ENCODE results near the gene MLPH.

Gene MLPH

GRCh38 chr2:237549216-237549615 lies 62.2 kb downstream of the MLPH start:
- DNase-seq, result no peak

GRCh38 chr2:237549643-237550415 lies 62.8 kb downstream of the MLPH start:
- DNase-seq, result no peak

GRCh38 chr2:237551071-237551574 lies 64.1 kb downstream of the MLPH start:
- no peak for DNase-seq

GRCh38 chr2:237552908-237553307 lies 65.9 kb downstream of the MLPH start:
- DNase-seq, result no peak

GRCh38 chr2:237553948-237554347 lies 66.9 kb downstream of the MLPH start:
- DNase-seq, result no peak

GRCh38 chr2:237555560-237555959 lies 68.5 kb downstream of the MLPH start:
- DNase-seq, result no peak

GRCh38 chr2:237556773-237557632 lies 70.0 kb downstream of the MLPH start:
- DNase-seq, result no peak

GRCh38 chr2:237557633-237558015 lies 70.6 kb downstream of the MLPH start:
- no peak for DNase-seq

GRCh38 chr2:237558961-237559641 lies 72.0 kb downstream of the MLPH start:
- DNase-seq, result no peak

- no peak for DNase-seq
Observed at GRCh38 chr2:237561221-237561620, 74.2 kb downstream of the MLPH start.

- no peak for DNase-seq
Observed at GRCh38 chr2:237563816-237564215, 76.8 kb downstream of the MLPH start.

- no peak for DNase-seq
Observed at GRCh38 chr2:237564526-237565131, 77.6 kb downstream of the MLPH start.

GRCh38 chr2:237565974-237566373 lies 78.9 kb downstream of the MLPH start:
- DNase-seq, result no peak

GRCh38 chr2:237566401-237567235 lies 79.6 kb downstream of the MLPH start, which contains the start of gene PRLH:
PRLH (plus strand) TSS chr2:237566574; CDS start chr2:237566574, 0 bp downstream.
- no peak for DNase-seq

- DNase-seq, result no peak
Observed at GRCh38 chr2:237567276-237568029, 80.4 kb downstream of the MLPH start.

GRCh38 chr2:237568121-237568660 lies 81.1 kb downstream of the MLPH start:
- no peak for DNase-seq

GRCh38 chr2:237569041-237569440 lies 82.0 kb downstream of the MLPH start:
- no peak for DNase-seq

GRCh38 chr2:237569896-237570295 lies 82.8 kb downstream of the MLPH start:
- DNase-seq, result no peak

- DNase-seq, result no peak
Observed at GRCh38 chr2:237570776-237571335, 83.8 kb downstream of the MLPH start.

GRCh38 chr2:237571551-237571950 lies 84.5 kb downstream of the MLPH start:
- no peak for DNase-seq

All from activated CD8-positive, alpha-beta memory T cell treated with anti-CD3 and anti-CD28 coated beads for 24 hours (primary cell).